Measurements from ENCODE around the gene SLC29A3. TPM values are rescaled to one million over a fixed set of nuclear protein-coding genes. Genes with fewer than 3 reads are reported as not detected.
A peak's percentile ranks its signal among the peaks of the same experiment; 100 is the strongest.

SLC29A3 gene
- polyA plus RNA-seq, 1 experiment: 7.2 TPM

DNA sequence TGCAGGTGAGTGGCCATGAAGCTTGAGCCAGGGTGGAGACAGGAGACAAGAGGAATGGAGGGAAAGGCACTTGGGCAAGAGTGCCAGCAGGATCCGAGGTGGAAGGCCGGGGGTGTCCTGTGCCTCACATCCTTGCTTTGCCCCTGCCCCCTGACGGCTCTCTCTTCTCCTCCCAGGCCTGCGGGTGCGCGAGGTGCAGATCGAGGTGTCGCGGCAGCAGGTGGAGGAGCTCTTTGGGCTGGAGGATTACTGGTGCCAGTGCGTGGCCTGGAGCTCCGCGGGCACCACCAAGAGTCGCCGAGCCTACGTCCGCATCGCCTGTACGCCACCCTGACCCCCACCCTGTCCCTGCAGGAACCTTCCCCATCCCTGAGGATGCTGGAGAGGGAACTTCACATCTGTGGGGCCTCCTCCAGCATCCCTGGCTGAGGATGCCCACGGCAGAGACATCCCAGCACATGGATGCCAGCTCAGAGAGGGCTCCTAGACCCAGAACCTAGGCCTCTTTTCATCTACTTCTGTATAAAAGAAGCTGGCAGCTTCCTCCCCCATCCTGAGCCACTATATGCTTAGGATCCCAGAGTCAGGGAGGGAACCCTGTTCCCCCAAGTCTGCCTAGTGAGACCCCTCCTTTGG lies 34.4 kb upstream of the SLC29A3 start:
- H3K4me3 ChIP-seq (ENCODE audit: low read depth, low read length): no peak overlapping the region
- ChIA-PET POLR2A (no interaction called here), CTCF (interaction anchor here (0.8 to 5.8 kb wide), 12 partner anchors 8 to 381 kb away, joined by 3 to 63 read pairs (median 6); partner anchors contain the start of gene UNC5B)
- H3K27me3 ChIP-seq (ENCODE audit: control insufficient read depth, insufficient read depth, low read length): no peaks in the 10 kb centered on the region
- TF ChIP-seq, protein P1, sequence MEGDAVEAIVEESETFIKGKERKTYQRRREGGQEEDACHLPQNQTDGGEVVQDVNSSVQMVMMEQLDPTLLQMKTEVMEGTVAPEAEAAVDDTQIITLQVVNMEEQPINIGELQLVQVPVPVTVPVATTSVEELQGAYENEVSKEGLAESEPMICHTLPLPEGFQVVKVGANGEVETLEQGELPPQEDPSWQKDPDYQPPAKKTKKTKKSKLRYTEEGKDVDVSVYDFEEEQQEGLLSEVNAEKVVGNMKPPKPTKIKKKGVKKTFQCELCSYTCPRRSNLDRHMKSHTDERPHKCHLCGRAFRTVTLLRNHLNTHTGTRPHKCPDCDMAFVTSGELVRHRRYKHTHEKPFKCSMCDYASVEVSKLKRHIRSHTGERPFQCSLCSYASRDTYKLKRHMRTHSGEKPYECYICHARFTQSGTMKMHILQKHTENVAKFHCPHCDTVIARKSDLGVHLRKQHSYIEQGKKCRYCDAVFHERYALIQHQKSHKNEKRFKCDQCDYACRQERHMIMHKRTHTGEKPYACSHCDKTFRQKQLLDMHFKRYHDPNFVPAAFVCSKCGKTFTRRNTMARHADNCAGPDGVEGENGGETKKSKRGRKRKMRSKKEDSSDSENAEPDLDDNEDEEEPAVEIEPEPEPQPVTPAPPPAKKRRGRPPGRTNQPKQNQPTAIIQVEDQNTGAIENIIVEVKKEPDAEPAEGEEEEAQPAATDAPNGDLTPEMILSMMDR (IDR thresholded peaks at IDR 0.05; ENCODE audit: insufficient read depth, low read depth, low read length): no peak
- no peak for DNase-seq (ENCODE audit: low read depth)
- peaks cover 47% of the 10 kb centered on the region for H3K36me3 ChIP-seq (ENCODE audit: control insufficient read depth, insufficient read depth, low read length)

DNA sequence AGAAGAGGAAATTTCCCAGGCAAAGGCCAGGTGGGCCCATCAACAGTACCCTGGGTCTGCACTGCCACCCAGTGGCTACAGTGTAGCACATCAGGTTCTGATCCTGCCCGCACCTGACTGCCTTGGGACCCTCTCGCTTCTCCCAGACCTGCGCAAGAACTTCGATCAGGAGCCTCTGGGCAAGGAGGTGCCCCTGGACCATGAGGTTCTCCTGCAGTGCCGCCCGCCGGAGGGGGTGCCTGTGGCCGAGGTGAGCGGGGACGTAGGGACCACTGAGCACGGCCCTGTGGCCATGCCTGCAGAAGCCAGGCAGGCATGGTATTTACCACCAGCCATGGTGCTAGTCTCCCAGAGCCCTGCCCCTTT lies 33.9 kb upstream of the SLC29A3 start:
- H3K36me3 ChIP-seq (ENCODE audit: control insufficient read depth, insufficient read depth, low read length): peaks cover 45% of the 10 kb centered on the region
- DNase-seq (ENCODE audit: low read depth): no peak
- CTCF ChIA-PET: interaction anchor here (0.7 to 5.8 kb wide), 18 partner anchors 8 to 382 kb away, joined by 3 to 63 read pairs (median 4); partner anchors contain the start of gene UNC5B

DNA sequence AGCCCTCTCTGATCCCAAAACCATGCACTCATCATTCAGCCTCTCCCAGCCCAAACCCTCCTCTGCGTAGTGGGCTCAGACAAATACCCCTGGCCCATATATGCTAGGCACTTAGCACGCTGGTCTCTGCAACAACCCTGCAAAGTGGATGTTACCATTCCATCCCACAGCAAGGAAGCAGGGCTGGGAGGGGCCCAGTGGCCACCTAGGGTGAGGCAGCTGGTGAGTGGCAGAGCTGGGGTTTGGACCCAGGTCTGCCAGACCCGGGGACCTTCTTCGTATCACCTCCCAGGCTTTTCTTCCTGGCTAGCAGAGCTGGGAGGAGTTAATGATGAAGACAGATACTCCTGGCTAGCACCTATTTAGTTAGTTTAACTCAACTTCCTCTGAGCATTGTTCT lies 33.1 kb upstream of the SLC29A3 start:
- CTCF ChIA-PET: interaction anchor here (0.7 to 5.8 kb wide), 14 partner anchors 10 to 383 kb away, joined by 3 to 63 read pairs (median 3); no protein-coding TSS in a partner anchor
- POLR2A ChIA-PET: no interaction called here
- Histone ChIP-seq H3K27me3 (ENCODE audit: control insufficient read depth, insufficient read depth, low read length) (no peaks in the 10 kb centered on the region), H3K4me3 (ENCODE audit: low read depth, low read length) (no peak overlapping the region), H3K36me3 (ENCODE audit: control insufficient read depth, insufficient read depth, low read length) (peaks cover 49% of the 10 kb centered on the region)
- DNase-seq (ENCODE audit: low read depth): no peak
- TF ChIP-seq, protein P1 (IDR thresholded peaks at IDR 0.05; ENCODE audit: insufficient read depth, low read depth, low read length): no peak

More for the DNA sequence above, 33.9 kb upstream of the SLC29A3 start:
- Histone ChIP-seq H3K4me3 (ENCODE audit: low read depth, low read length) (no peak overlapping the region), H3K27me3 (ENCODE audit: control insufficient read depth, insufficient read depth, low read length) (no peaks in the 10 kb centered on the region)
- TF ChIP-seq, protein P1 (IDR thresholded peaks at IDR 0.05; ENCODE audit: insufficient read depth, low read depth, low read length): peak; percentile 67
- POLR2A ChIA-PET: no interaction called here

DNA sequence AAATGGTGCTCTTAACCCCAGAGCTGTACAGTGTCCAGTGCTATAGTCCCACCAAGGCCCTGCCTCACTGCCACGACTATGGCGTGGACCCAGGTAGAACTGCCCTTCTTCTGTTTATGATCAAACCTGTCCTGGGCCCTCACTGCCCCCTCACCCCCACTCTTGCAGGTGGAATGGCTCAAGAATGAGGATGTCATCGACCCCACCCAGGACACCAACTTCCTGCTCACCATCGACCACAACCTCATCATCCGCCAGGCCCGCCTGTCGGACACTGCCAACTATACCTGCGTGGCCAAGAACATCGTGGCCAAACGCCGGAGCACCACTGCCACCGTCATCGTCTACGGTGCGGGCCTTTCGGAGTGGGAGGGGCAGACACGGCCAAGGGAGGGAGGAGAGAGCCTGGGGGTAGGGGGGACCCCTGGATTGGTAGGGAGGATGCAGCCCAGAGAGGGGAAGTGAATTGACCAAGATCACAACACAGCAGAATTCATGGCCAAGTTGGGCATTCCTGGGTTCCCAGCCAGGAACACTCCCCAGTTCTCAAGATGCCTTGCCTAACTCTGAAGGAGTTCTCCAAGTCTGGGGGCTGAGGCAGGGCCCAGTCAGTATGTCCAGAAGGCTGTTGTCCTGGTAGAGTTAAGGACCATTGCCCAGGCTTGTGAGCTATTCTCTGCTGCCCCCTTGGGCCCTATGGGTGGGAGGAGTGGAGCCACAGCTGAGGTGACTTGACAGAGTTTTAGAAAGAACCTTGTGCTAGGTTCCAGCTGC lies 32.4 kb upstream of the SLC29A3 start:
- TF ChIP-seq, protein P1 (IDR thresholded peaks at IDR 0.05; ENCODE audit: insufficient read depth, low read depth, low read length): no peak
- no peak for DNase-seq (ENCODE audit: low read depth)
- CTCF ChIA-PET: interaction anchor here (0.9 to 5.8 kb wide), 5 partner anchors 16 to 363 kb away, joined by 3 to 63 read pairs (median 3); no protein-coding TSS in a partner anchor
- no peaks in the 10 kb centered on the region for H3K27me3 ChIP-seq (ENCODE audit: control insufficient read depth, insufficient read depth, low read length)
- H3K4me3 ChIP-seq (ENCODE audit: low read depth, low read length): no peak overlapping the region
- POLR2A ChIA-PET: no interaction called here
- H3K36me3 ChIP-seq (ENCODE audit: control insufficient read depth, insufficient read depth, low read length): peaks cover 52% of the 10 kb centered on the region

DNA sequence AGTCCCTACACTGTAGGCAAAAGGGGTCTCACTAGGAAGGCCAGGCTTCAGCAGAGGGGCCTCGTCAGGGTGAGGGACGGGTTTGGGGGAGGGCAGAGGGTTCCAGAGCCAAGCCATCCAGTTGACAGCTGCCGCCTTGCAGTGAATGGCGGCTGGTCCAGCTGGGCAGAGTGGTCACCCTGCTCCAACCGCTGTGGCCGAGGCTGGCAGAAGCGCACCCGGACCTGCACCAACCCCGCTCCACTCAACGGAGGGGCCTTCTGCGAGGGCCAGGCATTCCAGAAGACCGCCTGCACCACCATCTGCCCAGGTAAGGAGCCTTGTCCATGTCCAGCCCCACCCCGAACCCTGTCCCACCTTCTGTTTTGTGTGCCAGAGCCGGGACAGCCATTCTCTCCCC lies 31.6 kb upstream of the SLC29A3 start:
- Histone ChIP-seq H3K4me3 (ENCODE audit: low read depth, low read length) (no peak overlapping the region), H3K27me3 (ENCODE audit: control insufficient read depth, insufficient read depth, low read length) (no peaks in the 10 kb centered on the region), H3K36me3 (ENCODE audit: control insufficient read depth, insufficient read depth, low read length) (peaks cover 52% of the 10 kb centered on the region)
- no peak for DNase-seq (ENCODE audit: low read depth)
- TF ChIP-seq, protein P1 (IDR thresholded peaks at IDR 0.05; ENCODE audit: insufficient read depth, low read depth, low read length): no peak
- CTCF ChIA-PET: interaction anchor here (5.8 kb wide), 1 partner anchor 364 kb away, joined by 63 read pairs; no protein-coding TSS in a partner anchor
- POLR2A ChIA-PET: no interaction called here
